Fibroblast of villous mesenchyme (primary cell): ENCODE results near the gene BMP2. TPM values are rescaled to one million over a fixed set of nuclear protein-coding genes. Genes with fewer than 3 reads are reported as not detected.

ENCODE experiments used
- DNase-seq: peaks from one replicate; pipeline ENCODE4 v3.0.0-alpha.2; 2010; ENCODE audit warnings: low read depth
- H3K4me3 ChIP-seq: 2 replicates; pipeline ENCODE4 v1.5.1; 2011; ENCODE audit warnings: low read depth, mild to moderate bottlenecking, low read length
- CTCF ChIP-seq: IDR thresholded peaks from 2 replicates; pipeline ENCODE4 v1.5.1; 2012; ENCODE audit warnings: low read depth, mild to moderate bottlenecking, low read length; ENCODE audit not compliant: insufficient read depth
- total RNA-seq: library from RNA; depleted of rRNA; stranded (reverse); fragments of >200 nt; gene quantifications from 2 replicates; pipeline ENCODE4 v1.2.3, GENCODE V29; 2012

The BMP2 gene
- total RNA-seq, 1 donor, result 4.3 TPM

- DNase-seq, result no peak
- no peak for TF ChIP-seq CTCF
- no peak overlapping the region for H3K4me3 ChIP-seq
Observed at GRCh38 chr20:6746901-6747609, 20.4 kb upstream of the BMP2 start.

GRCh38 chr20:6750438-6750837, 17.0 kb upstream of the BMP2 start:
- TF ChIP-seq CTCF, result no peak
- DNase-seq, result no peak
- H3K4me3 ChIP-seq, result no peak overlapping the region

- no peak overlapping the region for H3K4me3 ChIP-seq
- TF ChIP-seq CTCF, result no peak
- DNase-seq, result no peak
Observed at GRCh38 chr20:6756693-6757595, 10.5 kb upstream of the BMP2 start.

GRCh38 chr20:6764619-6765018, 2.9 kb upstream of the BMP2 start:
- no peak for TF ChIP-seq CTCF
- no peak for DNase-seq
- H3K4me3 ChIP-seq, result no peak overlapping the region

- TF ChIP-seq CTCF, result peak; percentile 57
- no peak overlapping the region for H3K4me3 ChIP-seq
- peak; percentile 81 for DNase-seq
Observed at GRCh38 chr20:6765469-6766058, 1.9 kb upstream of the BMP2 start.

- no peak overlapping the region for H3K4me3 ChIP-seq
Observed at GRCh38 chr20:6766433-6766832, 1.1 kb upstream of the BMP2 start.

More at GRCh38 chr20:6766433-6766832, 1.1 kb upstream of the BMP2 start:
- TF ChIP-seq CTCF, result no peak
- DNase-seq, result no peak
